GM12892 (cell line): ENCODE data around the gene HDAC8.

Experiments used
- DNase-seq: peaks from one replicate; pipeline ENCODE4 v3.0.0; 2011; ENCODE audit not compliant: insufficient read length
- FAIRE-seq: peaks from 2 replicates; lab custom pipeline; 2011; peaks lifted over from hg19 to GRCh38; lab: Jason Lieb, UNC
- POLR2A ChIP-seq: IDR thresholded peaks from 2 replicates; pipeline ENCODE4 v1.6.1; 2011; ENCODE audit warnings: low read depth, low read length, control low read depth
- POLR2AphosphoS5 ChIP-seq: IDR thresholded peaks from 2 replicates; pipeline ENCODE4 v1.6.1; 2011; ENCODE audit warnings: low read depth, low read length, control low read depth
- TAF1 ChIP-seq: IDR thresholded peaks from 2 replicates; pipeline ENCODE4 v1.6.1; 2011; ENCODE audit warnings: low read depth, mild to moderate bottlenecking, control low read depth, low read length, borderline replicate concordance

Gene HDAC8

GRCh38 chrX:72402614-72403013 lies 170.0 kb downstream of the HDAC8 start:
- DNase-seq (no peak), FAIRE-seq (no peak)
- TF ChIP-seq POLR2A (no peak), TAF1 (no peak), POLR2AphosphoS5 (no peak)

GRCh38 chrX:72399816-72400215 lies 172.8 kb downstream of the HDAC8 start:
- no peak for TF ChIP-seq POLR2A
- no peak for TF ChIP-seq TAF1
- no peak for TF ChIP-seq POLR2AphosphoS5
- DNase-seq: no peak
- no peak for FAIRE-seq

- FAIRE-seq (no peak), DNase-seq (no peak)
- TF ChIP-seq TAF1 (no peak), POLR2A (no peak), POLR2AphosphoS5 (no peak)
Measured at GRCh38 chrX:72396117-72396516, 176.5 kb downstream of the HDAC8 start.

- TF ChIP-seq TAF1 (no peak), POLR2A (no peak), POLR2AphosphoS5 (no peak)
- FAIRE-seq (no peak), DNase-seq (no peak)
Measured at GRCh38 chrX:72395237-72395636, 177.4 kb downstream of the HDAC8 start.

GRCh38 chrX:72394518-72395170 lies 178.0 kb downstream of the HDAC8 start:
- DNase-seq (no peak), FAIRE-seq (no peak)
- TF ChIP-seq POLR2A (no peak), POLR2AphosphoS5 (no peak), TAF1 (no peak)

- TF ChIP-seq POLR2AphosphoS5: no peak
- TF ChIP-seq TAF1: no peak
- TF ChIP-seq POLR2A: no peak
- DNase-seq (no peak), FAIRE-seq (no peak)
Measured at GRCh38 chrX:72393836-72394517, 178.7 kb downstream of the HDAC8 start.

- no peak for TF ChIP-seq POLR2AphosphoS5
- TF ChIP-seq TAF1: no peak
- TF ChIP-seq POLR2A: no peak
- DNase-seq (no peak), FAIRE-seq (no peak)
Measured at GRCh38 chrX:72392816-72393800, 179.5 kb downstream of the HDAC8 start.

- FAIRE-seq (no peak), DNase-seq (no peak)
- TF ChIP-seq POLR2A (no peak), POLR2AphosphoS5 (no peak)
Measured at GRCh38 chrX:72392042-72392441, 180.6 kb downstream of the HDAC8 start.

- FAIRE-seq (no peak), DNase-seq (no peak)
- TF ChIP-seq TAF1: no peak
- no peak for TF ChIP-seq POLR2AphosphoS5
- no peak for TF ChIP-seq POLR2A
Measured at GRCh38 chrX:72387247-72387646, 185.4 kb downstream of the HDAC8 start.

GRCh38 chrX:72382202-72382595 lies 190.4 kb downstream of the HDAC8 start:
- DNase-seq (no peak), FAIRE-seq (no peak)
- TF ChIP-seq TAF1 (no peak), POLR2A (no peak), POLR2AphosphoS5 (no peak)
